Measurements from ENCODE around the gene GLI1.

Gene GLI1

GRCh38 chr12:57461917-57462250, 2.3 kb downstream of the GLI1 start:
- no peak for DNase-seq

- DNase-seq = peak; percentile 39
Measured at GRCh38 chr12:57462251-57462911, 2.8 kb downstream of the GLI1 start.

GRCh38 chr12:57462912-57463253, 3.3 kb downstream of the GLI1 start:
- DNase-seq = no peak

- no peak for DNase-seq
Measured at GRCh38 chr12:57464569-57464968, 5.0 kb downstream of the GLI1 start.

- DNase-seq = no peak
Measured at GRCh38 chr12:57465030-57465746, 5.6 kb downstream of the GLI1 start.

- DNase-seq = no peak
Measured at GRCh38 chr12:57465747-57466505, 6.3 kb downstream of the GLI1 start.

GRCh38 chr12:57467212-57467874, 7.8 kb downstream of the GLI1 start:
- DNase-seq = no peak

- no peak for DNase-seq
Measured at GRCh38 chr12:57467915-57468314, 8.3 kb downstream of the GLI1 start.

GRCh38 chr12:57469296-57470164, 9.9 kb downstream of the GLI1 start:
- no peak for DNase-seq

GRCh38 chr12:57470286-57470969, 10.8 kb downstream of the GLI1 start:
- DNase-seq = no peak

- DNase-seq = no peak
Measured at GRCh38 chr12:57470970-57471656, 11.5 kb downstream of the GLI1 start.

- DNase-seq = no peak
Measured at GRCh38 chr12:57471661-57472060, 12.1 kb downstream of the GLI1 start.

- DNase-seq = no peak
Measured at GRCh38 chr12:57472391-57472790, 12.8 kb downstream of the GLI1 start.

GRCh38 chr12:57473392-57473791, 13.8 kb downstream of the GLI1 start:
- no peak for DNase-seq

- no peak for DNase-seq
Measured at GRCh38 chr12:57473886-57474285, 14.3 kb downstream of the GLI1 start.

GRCh38 chr12:57474430-57474829, 14.8 kb downstream of the GLI1 start:
- DNase-seq = no peak

- DNase-seq = no peak
Measured at GRCh38 chr12:57474862-57475261, 15.3 kb downstream of the GLI1 start.

- no peak for DNase-seq
Measured at GRCh38 chr12:57475271-57476161, 15.9 kb downstream of the GLI1 start.

- no peak for DNase-seq
Measured at GRCh38 chr12:57476162-57476992, 16.8 kb downstream of the GLI1 start.

All from NCI-H2081 treated with DMSO at 0.1 percent for 48 hours (cell line).